Central memory CD4-positive, alpha-beta T cell (primary cell): ENCODE data around the gene OR10H2.
"Not testable (repeated sequence)": the region's sequence is repeated elsewhere in the genome, so short reads cannot be mapped to it uniquely, and the experiment has no call there.

ENCODE experiments used
- DNase-seq: peaks from one replicate; pipeline ENCODE4 v3.0.0; 2022
- total RNA-seq, 3 experiments: gene quantifications; one replicate each; lab custom pipeline; 2026; lab: John Stamatoyannopoulos, UW

OR10H2 gene
- total RNA-seq = 0 reads per million in 3 experiments

DNA sequence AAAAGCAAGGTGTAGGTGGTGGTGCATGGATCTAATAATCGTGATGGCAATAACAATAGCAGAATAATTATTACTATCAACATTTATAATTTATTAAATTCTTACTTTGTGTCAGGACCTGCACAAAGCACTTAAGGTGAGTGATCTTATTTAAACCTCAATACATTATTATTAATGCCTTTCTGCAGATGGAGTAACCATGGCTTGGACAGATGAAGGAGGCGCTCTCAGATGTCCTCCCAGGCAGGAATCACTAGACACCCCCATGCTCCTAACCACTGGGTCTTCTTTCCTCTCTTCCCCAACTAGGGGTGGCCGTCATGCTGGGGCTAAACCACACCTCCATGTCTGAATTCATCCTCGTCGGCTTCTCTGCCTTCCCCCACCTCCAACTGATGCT is at the start of gene OR10H2:
OR10H2 (plus strand) TSS at position 301 of the 400 bp plus-strand sequence; CDS start at position 321, 20 bp downstream.
- DNase-seq = no peak

DNA sequence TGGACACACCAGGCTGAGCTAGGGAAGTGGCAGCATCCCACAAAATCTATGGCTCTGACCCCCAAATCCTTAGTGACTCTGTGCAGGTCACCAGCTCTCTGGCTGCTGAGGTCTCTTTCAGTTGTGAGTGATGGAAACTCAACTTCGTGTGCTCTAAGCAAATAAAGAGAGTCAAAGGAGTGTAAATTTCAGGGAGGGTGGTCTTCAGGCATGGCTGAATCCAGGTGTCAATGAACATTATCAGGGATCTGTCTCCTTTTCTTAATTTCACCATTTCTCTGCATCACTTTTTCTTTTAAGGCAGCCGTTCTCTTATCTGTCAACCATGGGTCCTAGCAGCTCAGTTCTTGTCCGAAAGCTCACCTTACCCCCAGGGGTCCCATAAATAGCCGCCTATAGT is 48.7 kb upstream of the OR10H2 start:
- no peak for DNase-seq

DNA sequence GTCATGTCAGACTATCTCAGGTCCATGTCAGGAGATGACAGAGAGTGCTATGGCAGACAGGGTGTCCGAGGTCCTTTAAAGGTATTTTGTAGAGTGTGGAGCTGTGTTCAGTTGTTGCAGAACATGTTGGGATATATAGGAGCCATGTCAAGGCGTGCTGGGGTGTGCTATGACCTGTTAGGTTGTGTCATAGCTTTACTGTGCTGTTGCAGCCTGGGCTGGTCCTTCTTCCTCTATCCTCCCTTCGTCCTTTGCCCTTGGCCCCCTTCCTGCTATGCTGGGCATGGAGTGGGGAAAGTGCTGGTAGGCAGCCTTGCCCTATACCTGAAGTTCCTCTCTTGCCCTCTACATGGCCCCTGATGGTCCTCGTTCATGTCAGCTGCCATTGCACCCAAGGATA is 48.0 kb upstream of the OR10H2 start:
- DNase-seq = not testable (repeated sequence)

- no peak for DNase-seq
These were observed 47.1 kb upstream of the OR10H2 start for GRCh38 chr19:15680478-15681322.

DNA sequence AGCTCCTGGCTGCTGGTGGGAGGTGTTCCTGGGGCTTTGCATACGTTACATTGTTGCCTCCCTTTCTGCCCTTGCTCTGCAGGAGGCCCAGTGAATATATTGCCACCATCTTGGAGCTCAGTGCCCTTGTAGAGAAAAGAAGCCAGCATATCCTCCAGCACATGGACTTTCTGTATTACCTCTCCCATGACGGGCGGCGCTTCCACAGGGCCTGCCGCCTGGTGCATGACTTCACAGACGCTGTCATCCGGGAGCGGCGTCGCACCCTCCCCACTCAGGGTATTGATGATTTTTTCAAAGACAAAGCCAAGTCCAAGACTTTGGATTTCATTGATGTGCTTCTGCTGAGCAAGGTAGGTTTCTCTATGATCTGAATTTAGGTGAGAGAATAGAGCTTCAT is 44.4 kb upstream of the OR10H2 start:
- no peak for DNase-seq

DNA sequence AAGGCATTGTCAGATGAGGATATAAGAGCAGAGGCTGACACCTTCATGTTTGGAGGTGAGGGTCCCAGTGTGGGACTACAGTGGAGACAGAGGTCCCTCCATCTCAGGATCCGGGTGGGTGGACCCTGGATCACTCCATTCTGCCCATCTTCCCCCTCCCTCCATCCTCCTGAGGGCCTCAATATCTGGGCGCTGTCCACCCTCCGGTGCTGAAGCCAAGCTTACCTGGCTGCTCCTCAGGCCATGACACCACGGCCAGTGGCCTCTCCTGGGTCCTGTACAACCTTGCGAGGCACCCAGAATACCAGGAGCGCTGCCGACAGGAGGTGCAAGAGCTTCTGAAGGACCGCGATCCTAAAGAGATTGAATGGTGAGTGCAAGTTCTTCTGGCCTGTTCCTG is 43.0 kb upstream of the OR10H2 start:
- DNase-seq = no peak

DNA sequence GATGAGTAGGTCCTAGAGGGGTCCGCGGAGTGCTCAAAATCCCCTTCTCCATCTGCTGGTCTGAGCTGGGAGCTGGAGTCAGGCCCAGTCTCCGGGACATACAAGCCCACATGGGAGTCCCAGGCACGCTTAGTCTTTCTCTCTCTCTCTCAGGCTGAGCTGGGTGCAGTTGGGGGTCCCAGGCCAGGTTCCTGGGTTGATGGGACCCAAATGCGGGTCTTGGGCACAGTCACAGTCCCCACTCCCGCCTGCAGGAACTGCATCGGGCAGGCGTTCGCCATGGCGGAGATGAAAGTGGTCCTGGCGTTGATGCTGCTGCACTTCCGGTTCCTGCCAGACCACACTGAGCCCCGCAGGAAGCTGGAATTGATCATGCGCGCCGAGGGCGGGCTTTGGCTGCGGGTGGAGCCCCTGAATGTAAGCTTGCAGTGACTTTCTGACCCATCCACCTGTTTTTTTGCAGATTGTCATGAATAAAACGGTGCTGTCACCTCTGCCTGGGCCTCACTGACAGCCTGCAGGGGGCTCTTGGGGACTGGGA is 31.1 kb upstream of the OR10H2 start:
- DNase-seq = no peak

DNA sequence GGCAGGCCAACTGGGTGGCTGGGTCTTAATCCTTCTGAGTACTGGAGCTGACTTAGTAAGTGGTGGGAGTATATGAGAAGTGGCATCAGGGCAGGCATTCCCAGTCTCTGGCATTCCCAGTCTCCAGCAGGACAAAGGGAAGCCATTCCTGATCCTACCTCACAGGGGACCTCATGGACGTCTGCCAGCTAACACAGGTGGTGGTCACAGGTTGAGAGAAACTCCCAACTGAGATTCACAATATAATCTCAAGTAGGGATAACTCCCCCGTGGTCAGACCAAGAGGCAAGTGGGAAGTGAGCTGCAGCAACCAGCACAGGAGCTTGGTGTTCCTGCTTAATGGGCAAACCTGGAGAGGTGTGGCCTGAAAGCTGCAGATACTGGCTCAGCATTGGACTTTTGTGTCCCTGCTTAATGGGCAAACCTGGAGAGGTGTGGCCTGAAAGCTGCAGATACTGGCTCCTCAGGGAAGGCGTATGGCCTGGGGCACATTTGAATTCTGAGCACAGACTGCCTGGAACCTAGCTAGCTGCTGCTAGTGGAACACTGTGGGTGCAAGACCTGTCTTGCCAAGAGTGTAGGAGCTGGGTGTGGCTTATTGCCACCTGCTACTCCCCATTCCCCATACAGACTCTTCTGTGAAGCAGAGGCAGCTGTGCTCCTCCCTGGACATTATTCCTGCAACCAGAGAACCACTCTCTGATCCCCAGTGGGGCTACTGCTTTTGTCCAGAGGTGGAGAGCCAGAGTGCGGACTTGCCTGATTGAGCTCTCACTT is 25.9 kb upstream of the OR10H2 start:
- DNase-seq = no peak

GRCh38 chr19:15702534-15702930 is 25.3 kb upstream of the OR10H2 start:
- DNase-seq = no peak

DNA sequence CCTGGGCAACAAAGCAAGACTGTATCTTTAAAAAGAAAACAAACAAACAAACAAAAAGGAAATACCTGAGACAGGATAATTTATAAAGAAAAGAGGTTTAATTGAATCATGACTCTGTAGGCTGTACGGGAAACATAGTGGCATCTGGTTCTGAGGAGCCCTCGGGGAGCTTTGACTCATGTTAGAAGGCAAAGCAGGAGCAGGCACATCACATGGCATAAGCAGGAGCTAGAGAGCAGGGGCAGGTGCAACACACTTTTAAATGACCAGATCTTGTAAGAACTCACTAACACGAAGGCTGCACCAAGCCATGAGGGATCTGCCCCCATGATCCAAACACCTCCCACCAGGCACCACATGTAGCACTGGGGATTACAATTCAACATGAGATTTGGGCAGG is 13.2 kb upstream of the OR10H2 start:
- no peak for DNase-seq

DNA sequence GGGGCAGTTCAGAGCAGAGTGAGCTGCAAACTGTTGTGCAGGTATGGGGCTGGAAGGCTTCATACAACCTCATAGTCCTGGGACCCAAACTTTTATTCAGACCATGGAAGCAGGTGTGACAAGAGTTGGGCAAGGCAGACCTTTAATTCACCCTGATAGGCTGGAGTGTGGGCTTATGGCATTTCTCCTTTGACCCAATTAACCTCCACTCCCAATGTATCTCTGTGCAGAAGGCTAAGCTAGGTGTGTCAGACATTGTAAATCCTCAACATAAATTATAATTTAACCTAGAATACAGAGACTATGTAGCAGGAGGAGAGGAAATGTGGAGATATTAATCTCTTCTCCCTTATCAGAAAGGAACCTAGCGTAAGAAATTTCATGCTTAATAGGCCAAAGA is 12.2 kb upstream of the OR10H2 start:
- no peak for DNase-seq

GRCh38 chr19:15717809-15718208 is 10.0 kb upstream of the OR10H2 start:
- DNase-seq = no peak

GRCh38 chr19:15721268-15721667 is 6.6 kb upstream of the OR10H2 start:
- DNase-seq = no peak

DNA sequence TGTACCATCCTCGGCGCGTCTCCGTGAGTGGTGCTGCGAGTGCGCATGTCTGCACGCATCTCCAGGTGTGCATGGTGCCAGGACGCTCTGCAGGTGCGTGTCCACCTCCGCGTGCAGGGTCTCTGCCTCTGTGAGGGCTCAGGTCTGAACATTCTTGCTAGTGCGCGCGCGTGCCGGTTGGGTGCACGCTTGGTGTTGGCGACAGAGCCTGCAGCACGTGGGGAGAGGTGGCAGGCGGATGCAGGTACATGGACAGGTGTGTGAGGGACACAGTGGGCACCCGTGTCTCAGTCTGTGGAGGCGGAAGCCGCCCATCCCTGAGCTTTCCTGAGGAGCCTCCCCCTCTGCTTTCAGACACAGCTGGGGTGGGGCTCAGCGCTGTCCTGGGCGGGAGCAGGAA is 4.9 kb upstream of the OR10H2 start:
- DNase-seq = no peak

GRCh38 chr19:15730538-15730937 is 2.7 kb downstream of the OR10H2 start:
- DNase-seq = no peak

DNA sequence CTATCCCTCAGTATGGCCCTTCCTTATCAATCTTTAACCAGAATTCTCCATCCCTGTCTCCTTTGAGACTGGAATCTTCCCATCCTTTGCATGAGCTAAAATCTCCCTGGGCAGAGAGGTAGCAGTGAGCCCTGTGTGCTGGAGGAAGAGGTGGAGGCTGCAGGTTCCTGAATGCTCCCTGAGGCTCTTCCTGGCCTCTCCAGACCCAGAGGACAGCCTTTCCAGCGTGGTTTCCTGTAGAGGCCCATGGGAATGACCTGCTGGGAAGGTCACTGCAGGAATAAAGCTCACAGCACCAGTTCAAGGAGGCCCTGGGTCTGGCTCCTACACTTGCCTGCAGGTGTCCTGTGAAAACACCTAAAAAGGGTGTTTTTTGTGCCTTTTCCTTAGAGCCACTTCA is 4.6 kb downstream of the OR10H2 start:
- DNase-seq = no peak

- no peak for DNase-seq
These were observed 6.1 kb downstream of the OR10H2 start for GRCh38 chr19:15733895-15734294.

- DNase-seq = no peak
These were observed 9.9 kb downstream of the OR10H2 start, which contains the start of gene OR10H3 for GRCh38 chr19:15737722-15738121. TSS of gene OR10H3 (plus strand) at chr19:15737985. CDS start at chr19:15741393, 3,408 bp downstream.

DNA sequence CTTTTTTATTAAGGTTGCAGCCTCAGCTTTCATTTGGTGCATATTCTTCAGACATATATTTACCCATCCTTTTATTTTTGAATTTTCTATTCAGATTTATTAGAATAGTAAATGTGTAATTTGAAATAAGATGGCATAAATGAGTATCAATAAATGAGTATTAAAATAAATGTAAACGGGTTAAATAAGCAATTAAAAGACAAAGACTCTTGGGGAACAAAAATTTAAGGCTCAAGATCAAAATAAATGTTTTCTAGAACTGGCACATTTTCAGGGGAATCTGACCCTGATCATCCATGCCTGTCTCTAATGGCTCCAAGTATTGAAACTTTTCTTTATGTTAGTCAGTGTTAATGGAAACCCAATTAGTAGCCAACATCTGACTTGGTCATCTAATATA is 13.0 kb downstream of the OR10H2 start:
- DNase-seq = no peak

DNA sequence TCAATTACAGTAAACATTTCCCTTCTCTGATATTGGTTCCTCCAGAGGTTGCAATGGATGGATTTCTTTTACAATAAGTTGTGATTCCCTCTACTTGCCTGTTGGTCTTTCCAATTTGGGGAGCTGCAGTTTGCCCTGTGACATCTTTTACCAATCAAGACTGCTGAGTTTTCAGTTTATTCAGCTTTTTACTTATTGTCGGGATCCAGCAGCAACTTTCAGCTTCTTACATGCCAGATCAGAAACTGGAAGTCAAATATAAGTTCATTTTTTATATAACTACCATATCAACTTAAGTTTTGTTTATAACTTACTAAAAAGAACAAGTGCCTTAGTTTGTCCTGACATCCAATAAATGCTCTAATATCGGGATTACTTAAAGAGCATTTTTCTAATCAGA is 20.4 kb downstream of the OR10H2 start:
- no peak for DNase-seq

DNA sequence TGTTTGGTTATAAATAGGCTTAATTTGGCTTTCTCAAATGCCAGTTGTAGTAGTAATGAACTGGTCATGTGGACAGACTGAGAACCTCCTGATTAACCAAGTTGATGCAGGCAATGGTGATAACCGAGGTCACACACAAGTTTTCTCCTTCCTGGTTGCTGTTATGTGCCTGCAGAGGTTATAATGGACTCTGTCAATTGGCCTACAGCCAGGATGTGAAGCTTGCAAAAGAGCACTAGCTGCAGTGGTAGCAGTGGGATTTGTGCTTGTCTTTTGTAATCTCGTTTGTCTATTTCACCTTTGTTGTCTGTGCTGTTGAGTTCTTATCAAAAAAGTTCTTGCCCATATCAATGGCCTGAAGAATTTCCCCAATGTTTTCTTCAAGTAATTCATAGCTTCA is 30.6 kb downstream of the OR10H2 start:
- DNase-seq = no peak

GRCh38 chr19:15759962-15760565 is 32.2 kb downstream of the OR10H2 start:
- no peak for DNase-seq

DNA sequence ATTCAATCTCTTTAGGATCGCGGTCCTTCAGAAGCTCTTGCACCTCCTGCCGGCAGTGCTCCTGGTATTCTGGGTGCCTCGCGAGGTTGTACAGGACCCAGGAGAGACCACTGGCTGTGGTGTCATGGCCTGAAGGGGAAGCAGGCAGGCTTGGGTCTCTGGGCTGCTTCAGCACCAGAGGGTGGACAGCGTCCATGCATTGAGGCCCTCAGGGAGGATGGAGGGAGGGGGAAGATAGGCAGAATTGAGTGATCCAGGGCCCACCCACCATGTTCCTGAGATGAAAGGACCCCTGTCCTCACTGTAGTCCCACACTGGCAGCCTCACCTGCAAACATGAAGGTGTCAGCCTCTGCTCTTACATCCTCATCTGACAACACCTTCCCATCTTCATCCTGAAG is 41.8 kb downstream of the OR10H2 start:
- DNase-seq = no peak
